Astrocyte (in vitro differentiated cells and primary cell): ENCODE measurements around the gene ACSF2.

Experiments used
- CTCF ChIP-seq: IDR thresholded peaks from 2 replicates; pipeline ENCODE4 v1.5.1; 2011; ENCODE audit warnings: low read depth, mild to moderate bottlenecking, inconsistent platforms, low read length, moderate library complexity; ENCODE audit not compliant: insufficient read depth
- EZH2 ChIP-seq: IDR thresholded peaks from 2 replicates; pipeline ENCODE4 v1.6.1; 2012; ENCODE audit warnings: mild to moderate bottlenecking, low read length, inconsistent platforms; ENCODE audit not compliant: insufficient read depth

DNA sequence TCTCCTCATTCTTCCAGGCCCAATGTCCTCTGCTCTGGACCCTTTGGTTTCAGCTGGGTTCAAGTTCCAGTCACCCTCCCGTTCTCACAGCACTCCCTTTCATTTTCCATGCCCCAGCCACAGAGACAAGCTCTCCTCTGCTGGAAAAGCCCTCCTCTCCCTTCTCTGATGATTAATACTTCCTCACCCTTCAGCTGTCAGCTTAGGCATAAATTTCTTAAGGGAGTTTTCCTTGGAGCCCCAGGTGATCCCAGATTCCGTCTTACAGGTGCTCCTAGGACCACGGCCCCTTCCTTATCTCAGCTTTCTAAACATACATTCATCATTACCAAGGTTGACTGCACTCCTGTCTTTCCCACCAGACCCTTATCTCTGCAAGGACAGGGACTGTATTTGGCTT lies 32.3 kb downstream of the ACSF2 start:
- TF ChIP-seq EZH2 = no peak
- TF ChIP-seq CTCF = no peak
